HepG2 (cell line): ENCODE results near the gene KIAA1217. TPM values are rescaled to one million over a fixed set of nuclear protein-coding genes. Genes with fewer than 3 reads are reported as not detected.

Experiments used
- CREM ChIP-seq, 2 experiments: sonication (generic) in 1 of 2; formaldehyde crosslinking in 1 of 2; IDR thresholded peaks; 2 replicates each; pipeline versions ENCODE4 v1.4.0 to v1.6.1; 2016 to 2020; ENCODE audit warnings: antibody characterized with exemption in 1 of 2, mild to moderate bottlenecking in 1 of 2, missing genetic modification reagents in 1 of 2
- DPF2 ChIP-seq: sonication (generic); formaldehyde crosslinking; IDR thresholded peaks from 2 replicates; pipeline ENCODE4 v1.4.0; 2020; ENCODE audit warnings: mild to moderate bottlenecking, low read depth, missing genetic modification reagents, borderline replicate concordance
- HHEX ChIP-seq: IDR thresholded peaks from 2 replicates; pipeline ENCODE4 v1.6.1; 2016; ENCODE audit warnings: control low read depth
- HNF1A ChIP-seq, 2 experiments: sonication (generic) in 1 of 2; formaldehyde crosslinking in 1 of 2; IDR thresholded peaks; 2 replicates each; pipeline versions ENCODE4 v1.4.0 to v1.6.1; 2016 to 2020; ENCODE audit warnings: borderline replicate concordance in 1 of 2, low read depth in 1 of 2, mild to moderate bottlenecking in 1 of 2, missing genetic modification reagents in 1 of 2
- MEIS1 ChIP-seq: sonication (generic); formaldehyde crosslinking; IDR thresholded peaks from 2 replicates; pipeline ENCODE4 v1.9.0; 2021; ENCODE audit warnings: mild to moderate bottlenecking, missing genetic modification reagents, moderate library complexity, borderline replicate concordance
- NCOA5 ChIP-seq: sonication (generic); formaldehyde crosslinking; IDR thresholded peaks from 2 replicates; pipeline ENCODE4 v1.4.0; 2020; ENCODE audit warnings: missing genetic modification reagents
- PBX3 ChIP-seq: sonication (generic); formaldehyde crosslinking; IDR thresholded peaks from 2 replicates; pipeline ENCODE4 v1.8.1; 2023; ENCODE audit warnings: missing genetic modification reagents, inconsistent platforms, borderline replicate concordance
- RARA ChIP-seq: IDR thresholded peaks from 2 replicates; pipeline ENCODE4 v1.6.1; 2016; ENCODE audit warnings: missing genetic modification reagents, missing compliant biosample characterization
- SOX13 ChIP-seq, 3 experiments: fragments of 450-650 bp in 1 of 3; sonication (generic) in 1 of 3; formaldehyde crosslinking in 1 of 3; IDR thresholded peaks in 2 of 3; conservative IDR thresholded peaks in 1 of 3; 2 replicates each; pipeline versions ENCODE4 v1.5.0 to v1.6.1; 2016 to 2020; ENCODE audit warnings: antibody characterized with exemption in 1 of 3, mild to moderate bottlenecking in 1 of 3, missing compliant biosample characterization in 1 of 3, missing genetic modification reagents in 1 of 3, moderate library complexity in 1 of 3
- SP1 ChIP-seq, 2 experiments: fragments of 450-650 bp in 1 of 2; sonication (generic) in 1 of 2; formaldehyde crosslinking in 1 of 2; IDR thresholded peaks; 2 replicates each; pipeline versions ENCODE4 v1.4.0 to v1.6.1; 2016 to 2020; ENCODE audit warnings: missing genetic modification reagents in 1 of 2
- ZNF143 ChIP-seq: sonication (generic); formaldehyde crosslinking; IDR thresholded peaks from 2 replicates; pipeline ENCODE4 v1.4.0; 2020; ENCODE audit warnings: missing genetic modification reagents
- ZNF567 ChIP-seq: sonication (generic); formaldehyde crosslinking; IDR thresholded peaks from 2 replicates; pipeline ENCODE4 v1.8.1; 2023; ENCODE audit warnings: mild to moderate bottlenecking, missing genetic modification reagents, borderline replicate concordance
- ZNF609 ChIP-seq: sonication (generic); formaldehyde crosslinking; IDR thresholded peaks from 2 replicates; pipeline ENCODE4 v1.4.0; 2020; ENCODE audit warnings: mild to moderate bottlenecking, missing genetic modification reagents, borderline replicate concordance
- ZNF660 ChIP-seq: sonication (generic); formaldehyde crosslinking; IDR thresholded peaks from 2 replicates; pipeline ENCODE4 v1.5.1; 2020; ENCODE audit warnings: mild to moderate bottlenecking, low read depth, missing genetic modification reagents, borderline replicate concordance
- ZNF770 ChIP-seq: sonication (generic); formaldehyde crosslinking; IDR thresholded peaks from 2 replicates; pipeline ENCODE4 v1.5.0; 2020; ENCODE audit warnings: mild to moderate bottlenecking, missing genetic modification reagents
- polyA plus RNA-seq, 8 experiments: library from polyadenylated mRNA; depleted of rRNA in 3 of 8; stranded (reverse) in 7 of 8; unstranded in 1 of 8; fragments of >200 nt; fragmentation: Illumina TruSeq in 4 of 8; extraction: Trizol in 4 of 8; gene quantifications; 2 replicates each; pipeline versions ENCODE4 v1.2.1 to v1.2.3, GENCODE V29; 2011 to 2016; ENCODE audit warnings: low read depth in 4 of 8, missing spikeins in 1 of 8, mixed read lengths in 1 of 8; ENCODE audit not compliant: insufficient read depth in 1 of 8
- total RNA-seq, 5 experiments: library from RNA; depleted of rRNA; stranded (reverse); fragments of >200 nt; fragmentation: Illumina TruSeq; extraction: Trizol; gene quantifications; 2 replicates each; pipeline ENCODE4 v1.2.3, GENCODE V29; 2016; ENCODE audit warnings: low read depth in 1 of 5

KIAA1217 gene
- total and polyA plus RNA-seq, 2 of the 13 experiments (the other 11 are each of a cell fraction or from before 2014, with no cell fraction given): 4.6 to 10.9 TPM

GRCh38 chr10:24202181-24202570 is 6.8 kb upstream of the KIAA1217 start (continued):
- TF ChIP-seq PBX3 (CRISPR knock-in tag) (no peak), HNF1A (IDR thresholded peaks at IDR 0.05; ENCODE audit: low read depth) (no peak), HNF1A (CRISPR knock-in tag; IDR thresholded peaks at IDR 0.05; ENCODE audit: borderline replicate concordance) (0 out of 2 replicates have a peak, but pooled peaks have one; percentile 26), DPF2 (CRISPR knock-in tag) (peak; percentile 25; the same call in 1 of the 2 replicates), HHEX (CRISPR knock-in tag) (0 out of 2 replicates have a peak, but pooled peaks have one; percentile 20), ZNF143 (CRISPR knock-in tag) (no peak), ZNF609 (CRISPR knock-in tag) (0 out of 2 replicates have a peak, but pooled peaks have one; percentile 35), ZNF770 (CRISPR knock-in tag) (no peak), NCOA5 (CRISPR knock-in tag) (no peak), ZNF567 (no peak), RARA (CRISPR knock-in tag) (peak; percentile 16; the same call in 1 of the 2 replicates), SP1 (IDR thresholded peaks at IDR 0.05) (no peak), SP1 (CRISPR knock-in tag; IDR thresholded peaks at IDR 0.05) (no peak), MEIS1 (CRISPR knock-in tag) (peak; percentile 31; the same call in 1 of the 2 replicates), SOX13 (IDR thresholded peaks at IDR 0.05) (no peak), SOX13 (CRISPR knock-in tag; conservative IDR thresholded peaks at IDR 0.05 in 1 of 2, IDR thresholded peaks at IDR 0.05 in 1 of 2) (peak in 1 of 2 experiments; percentile 28; a peak in 2 of 4 replicates), CREM (IDR thresholded peaks at IDR 0.05) (no peak), CREM (CRISPR knock-in tag; IDR thresholded peaks at IDR 0.05) (no peak), ZNF660 (no peak)
